AG09319 (cell line): Measurements from ENCODE around the gene SHC3.

Source experiments
- DNase-seq: peaks from one replicate; pipeline ENCODE4 v3.0.0-alpha.2; 2010; ENCODE audit warnings: low read depth; ENCODE audit errors: extremely low read depth
- CTCF ChIP-seq: IDR thresholded peaks from 2 replicates; pipeline ENCODE4 v1.5.1; 2011; ENCODE audit warnings: low read depth, mild to moderate bottlenecking, inconsistent platforms, low read length, moderate library complexity

SHC3 gene

GRCh38 chr9:88993871-88994460 lies 184.7 kb downstream of the SHC3 start:
- DNase-seq = no peak
- TF ChIP-seq CTCF = no peak

- no peak for TF ChIP-seq CTCF
- no peak for DNase-seq
Observed at GRCh38 chr9:88993327-88993726, 185.3 kb downstream of the SHC3 start.

- no peak for TF ChIP-seq CTCF
- no peak for DNase-seq
Observed at GRCh38 chr9:88992556-88992955, 186.1 kb downstream of the SHC3 start.

GRCh38 chr9:88991066-88992034 lies 187.3 kb downstream of the SHC3 start, which contains the start of gene S1PR3:
S1PR3 (plus strand) TSS chr9:88991468; CDS start chr9:89001201, 9,733 bp downstream.
- no peak; the same call in 1 of the 2 replicates for TF ChIP-seq CTCF
- no peak for DNase-seq

GRCh38 chr9:88990729-88991065 lies 187.9 kb downstream of the SHC3 start:
- peak; percentile 1; the same call in 1 of the 2 replicates for TF ChIP-seq CTCF
- DNase-seq = no peak

- DNase-seq = no peak
- TF ChIP-seq CTCF = no peak
Observed at GRCh38 chr9:88990041-88990728, 188.4 kb downstream of the SHC3 start.
